Measurements from ENCODE around the gene SBF1. TPM values are rescaled to one million over a fixed set of nuclear protein-coding genes. Genes with fewer than 3 reads are reported as not detected.

The SBF1 gene
- total RNA-seq, 3 donors from 2014 or later (not counting 1 experiment from before 2014, with no cell fraction given): 235 to 284 (median 242) TPM

DNA sequence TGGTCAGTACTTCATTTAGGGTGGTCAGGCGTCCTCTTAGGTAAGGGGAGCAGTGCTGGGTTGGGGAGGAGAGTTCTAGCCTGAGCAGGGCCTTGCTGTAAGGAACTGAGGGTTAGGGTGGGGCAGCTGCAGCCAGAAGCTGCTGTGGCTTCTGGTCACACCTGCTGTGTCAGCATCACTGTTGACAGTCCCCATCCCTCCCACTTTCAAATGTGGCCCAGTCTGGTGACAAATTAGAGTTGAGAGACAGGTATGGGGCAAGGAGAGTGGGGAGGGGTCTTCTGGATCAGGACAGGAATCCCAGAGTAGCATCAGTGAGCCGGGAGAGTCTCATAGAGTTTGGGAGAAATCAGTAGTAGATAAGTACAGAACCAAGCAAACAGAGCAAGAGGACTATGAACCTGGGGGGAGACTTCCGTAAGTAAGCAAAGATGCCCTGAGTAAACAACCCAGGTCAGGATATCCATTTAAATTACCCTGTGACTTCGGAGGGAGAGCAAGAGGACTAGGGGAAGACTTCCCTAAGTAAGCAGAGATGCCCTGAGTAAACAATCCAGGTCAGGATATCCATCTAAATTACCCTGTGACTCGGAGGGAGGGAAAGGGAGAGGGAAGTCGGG lies 78.0 kb downstream of the SBF1 start:
- DNase-seq (peak in 1 of 2 donors; percentile 18), ATAC-seq (peak in 1 of 3 donors; percentile 28)
- 95% methylated on average over 6 of the region's 6 CpGs for WGBS (ENCODE audit: insufficient coverage)
- no peaks in the 10 kb centered on the region for H3K27me3 ChIP-seq (ENCODE audit: control insufficient read depth, insufficient read depth, low read length)
- Mint-ChIP-seq H3K4me3 (peak overlapping the region; percentile 35), H3K9me3 (no peaks in the 10 kb centered on the region), H3K4me1 (peaks cover 46 to 57% of the 10 kb centered on the region in 2 donors), H3K27me3 (ENCODE audit: low read depth in 2 of 2) (no peaks in the 10 kb centered on the region), H3K27ac (peak overlapping the region; percentile 83 to 85), H3K36me3 (no peaks in the 10 kb centered on the region)
- intact Hi-C loops (cut with micrococcal nuclease): no loop called here
- no peak overlapping the region for H3K4me3 ChIP-seq (ENCODE audit: low read length)
- peaks cover 29% of the 10 kb centered on the region for H3K4me1 ChIP-seq (ENCODE audit: control insufficient read depth, insufficient read depth, low read length)
- peak overlapping the region; percentile 11 for H3K27ac ChIP-seq (ENCODE audit: low read length)
- H3K9me3 ChIP-seq (ENCODE audit: control insufficient read depth, insufficient read depth, low read length): no peaks in the 10 kb centered on the region
- peaks cover 15% of the 10 kb centered on the region for H3K36me3 ChIP-seq (ENCODE audit: control insufficient read depth, insufficient read depth, low read length)
- TF ChIP-seq, protein P1, sequence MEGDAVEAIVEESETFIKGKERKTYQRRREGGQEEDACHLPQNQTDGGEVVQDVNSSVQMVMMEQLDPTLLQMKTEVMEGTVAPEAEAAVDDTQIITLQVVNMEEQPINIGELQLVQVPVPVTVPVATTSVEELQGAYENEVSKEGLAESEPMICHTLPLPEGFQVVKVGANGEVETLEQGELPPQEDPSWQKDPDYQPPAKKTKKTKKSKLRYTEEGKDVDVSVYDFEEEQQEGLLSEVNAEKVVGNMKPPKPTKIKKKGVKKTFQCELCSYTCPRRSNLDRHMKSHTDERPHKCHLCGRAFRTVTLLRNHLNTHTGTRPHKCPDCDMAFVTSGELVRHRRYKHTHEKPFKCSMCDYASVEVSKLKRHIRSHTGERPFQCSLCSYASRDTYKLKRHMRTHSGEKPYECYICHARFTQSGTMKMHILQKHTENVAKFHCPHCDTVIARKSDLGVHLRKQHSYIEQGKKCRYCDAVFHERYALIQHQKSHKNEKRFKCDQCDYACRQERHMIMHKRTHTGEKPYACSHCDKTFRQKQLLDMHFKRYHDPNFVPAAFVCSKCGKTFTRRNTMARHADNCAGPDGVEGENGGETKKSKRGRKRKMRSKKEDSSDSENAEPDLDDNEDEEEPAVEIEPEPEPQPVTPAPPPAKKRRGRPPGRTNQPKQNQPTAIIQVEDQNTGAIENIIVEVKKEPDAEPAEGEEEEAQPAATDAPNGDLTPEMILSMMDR (IDR thresholded peaks at IDR 0.05): no peak

Other genes with a start within 250 kb of the SBF1 start
- 100 to 1,000 TPM; 105 to 126 (median 118) TPM for gene TUBGCP6, start 230.0 kb downstream of the SBF1 start, total RNA-seq
- gene HDAC10, start 223.8 kb downstream of the SBF1 start, total RNA-seq: 100 to 1,000 TPM; 112 to 131 (median 123) TPM
- 1 to 10 TPM; 2.2 to 2.5 (median 2.4) TPM for gene MAPK12, start 213.4 kb downstream of the SBF1 start, total RNA-seq
- 1 to 10 TPM; 2.2 to 3.1 (median 2.2) TPM for gene MAPK11, start 204.7 kb downstream of the SBF1 start, total RNA-seq
- gene PLXNB2, start 167.4 kb downstream of the SBF1 start, total RNA-seq: 10 to 100 TPM in 2 of 3 donors, 1 to 10 TPM in 1; 6.0 to 34.7 (median 18.9) TPM
- gene DENND6B, start 148.0 kb downstream of the SBF1 start, total RNA-seq: 1 to 10 TPM; 3.1 to 5.0 (median 4.5) TPM
- gene PPP6R2, start 131.7 kb downstream of the SBF1 start, total RNA-seq: 100 to 1,000 TPM in 1 of 3 donors, 10 to 100 TPM in 2; 76.0 to 103 (median 78.1) TPM
- gene ADM2, start 6.5 kb upstream of the SBF1 start, total RNA-seq: 1 to 10 TPM in 2 of 3 donors, under 1 TPM in 1; 0.26 to 2.5 (median 1.5) TPM
- under 1 TPM in 1 of 3 donors, not detected in 2; 0.23 TPM for gene MIOX, start 11.8 kb upstream of the SBF1 start, total RNA-seq
- 100 to 1,000 TPM; 114 to 129 (median 122) TPM for gene LMF2, start 32.7 kb upstream of the SBF1 start, total RNA-seq
- gene NCAPH2, start 33.2 kb upstream of the SBF1 start, total RNA-seq: 100 to 1,000 TPM in 2 of 3 donors, 10 to 100 TPM in 1; 94.5 to 106 (median 104) TPM
- 10 to 100 TPM in 1 of 3 donors, 1 to 10 TPM in 2; 2.8 to 13.5 (median 8.4) TPM for gene SCO2, start 50.6 kb upstream of the SBF1 start, total RNA-seq
- 10 to 100 TPM; 17.7 to 44.6 (median 32.4) TPM for gene TYMP, start 55.0 kb upstream of the SBF1 start, total RNA-seq
- gene KLHDC7B, start 70.9 kb upstream of the SBF1 start, total RNA-seq: 1 to 10 TPM; 2.4 to 6.9 (median 5.3) TPM
- not detected for gene SYCE3, start 87.9 kb upstream of the SBF1 start, total RNA-seq
- gene CPT1B, start 103.4 kb upstream of the SBF1 start, total RNA-seq: 10 to 100 TPM; 53.1 to 75.7 (median 55.5) TPM
- gene CHKB, start 107.8 kb upstream of the SBF1 start, total RNA-seq: 100 to 1,000 TPM; 166 to 204 (median 180) TPM
- under 1 TPM; 0.14 to 0.26 (median 0.18) TPM for gene MAPK8IP2, start 125.8 kb upstream of the SBF1 start, total RNA-seq
- gene ARSA, start 153.1 kb upstream of the SBF1 start, total RNA-seq: 10 to 100 TPM; 69.2 to 77.8 (median 69.3) TPM
- under 1 TPM in 1 of 3 donors, not detected in 2; 0.07 TPM for gene SHANK3, start 197.8 kb upstream of the SBF1 start, total RNA-seq